HepG2 (cell line): Measurements from ENCODE around the gene PRKD2. TPM values are rescaled to one million over a fixed set of nuclear protein-coding genes. Genes with fewer than 3 reads are reported as not detected.

Source experiments
- ATAC-seq: fragments of 200-7000 bp; cut with Tn5 transposase; 3 replicates; pipeline ENCODE4 v1.9.1; 2020; ENCODE audit warnings: mild to moderate bottlenecking, moderate library complexity
- BruUV-seq: library from RNA; stranded (reverse); fragments of 400-500 nt; replicated peaks from 2 replicates; lab custom pipeline; 2021; lab: Mats Ljungman, UMichigan
- CTCF ChIA-PET: fragments of 300-600 bp; formaldehyde crosslinking; extraction: SDS; loops from one replicate; lab custom pipeline; 2021; ENCODE audit warnings: low total read pairs, inconsistent platforms, low intra/inter-chr PET ratio; lab: Yijun Ruan, JAX
- POLR2A ChIA-PET: fragments of 350-600 bp; sonication (Branson Sonifier 250); formaldehyde crosslinking; loops from one replicate; lab custom pipeline; 2020; ENCODE audit warnings: antibody characterized with exemption, inconsistent platforms; lab: Yijun Ruan, JAX
- DNase-seq: peaks from one replicate; pipeline ENCODE4 v3.0.0-alpha.2; 2015; ENCODE audit warnings: low spot score
- FAIRE-seq: peaks from 3 replicates; lab custom pipeline; 2011; peaks lifted over from hg19 to GRCh38; lab: Jason Lieb, UNC
- H2AFZ ChIP-seq: one replicate; pipeline ENCODE4 v1.6.1; 2011; ENCODE audit warnings: low read length, inconsistent platforms
- H3K27ac ChIP-seq: fragments of 300-600 bp; 3 replicates; pipeline ENCODE4 v1.8.0; 2011; ENCODE audit warnings: mixed run types, mild to moderate bottlenecking, mixed read lengths, low read length, inconsistent platforms; ENCODE audit not compliant: insufficient read depth; ENCODE audit errors: extremely low read length
- H3K27me3 ChIP-seq, 2 experiments: fragments of 200-600 bp in 1 of 2; 2 replicates in 1 of 2; 3 replicates in 1 of 2; pipeline versions ENCODE4 v1.6.0 to v1.8.0; 2011; ENCODE audit warnings: low read length in 2 of 2, mild to moderate bottlenecking in 2 of 2, moderate library complexity in 2 of 2, inconsistent platforms in 1 of 2; ENCODE audit not compliant: insufficient read depth in 2 of 2, control insufficient read depth in 1 of 2
- H3K36me3 ChIP-seq, 2 experiments: fragments of 200-600 bp in 1 of 2; replicated peaks in 1 of 2; 2 replicates in 1 of 2; 3 replicates in 1 of 2; pipeline versions ENCODE4 v1.5.1 to v1.8.0; 2011; ENCODE audit warnings: low read length in 2 of 2, inconsistent platforms in 1 of 2; ENCODE audit not compliant: insufficient read depth in 2 of 2, control insufficient read depth in 1 of 2
- H3K4me1 ChIP-seq: 2 replicates; pipeline ENCODE4 v1.5.1; 2012; ENCODE audit warnings: low read length, inconsistent platforms; ENCODE audit not compliant: insufficient read depth
- H3K4me2 ChIP-seq: 2 replicates; pipeline ENCODE4 v1.6.0; 2011; ENCODE audit warnings: low read depth, low read length, inconsistent platforms
- H3K4me3 ChIP-seq, 3 experiments: fragments of 200-600 bp in 1 of 3; sonication (generic), shearing (Covaris generic) in 1 of 3; replicated peaks in 1 of 3; 2 replicates each; pipeline ENCODE4 v1.5.1; 2011 to 2016; ENCODE audit warnings: low read length in 3 of 3, inconsistent platforms in 2 of 3, low read depth in 2 of 3, mild to moderate bottlenecking in 2 of 3, control low read depth in 1 of 3, mixed read lengths in 1 of 3; ENCODE audit not compliant: insufficient read depth in 1 of 3
- H3K79me2 ChIP-seq: one replicate; pipeline ENCODE4 v1.6.1; 2011; ENCODE audit warnings: low read length, inconsistent platforms; ENCODE audit not compliant: insufficient read depth
- H3K9ac ChIP-seq: 2 replicates; pipeline ENCODE4 v1.6.0; 2011; ENCODE audit warnings: mild to moderate bottlenecking, low read depth, low read length, inconsistent platforms; ENCODE audit not compliant: insufficient read depth
- H3K9me3 ChIP-seq: 2 replicates; pipeline ENCODE4 v1.5.1; 2012; ENCODE audit warnings: mild to moderate bottlenecking, low read length
- H4K20me1 ChIP-seq: 2 replicates; pipeline ENCODE4 v1.6.0; 2011; ENCODE audit warnings: inconsistent platforms, mild to moderate bottlenecking, low read length, moderate library complexity; ENCODE audit not compliant: insufficient read depth
- KLF11 ChIP-seq: IDR thresholded peaks from 2 replicates; pipeline ENCODE4 v1.6.1; 2016; ENCODE audit warnings: missing compliant biosample characterization
- MATR3 ChIP-seq: sonication (generic); formaldehyde crosslinking; IDR thresholded peaks from 2 replicates; pipeline ENCODE4 v1.4.0; 2020; ENCODE audit warnings: missing genetic modification reagents
- MEIS2 ChIP-seq: sonication (generic); formaldehyde crosslinking; IDR thresholded peaks from 2 replicates; pipeline ENCODE4 v1.9.0; 2021; ENCODE audit warnings: mild to moderate bottlenecking, missing genetic modification reagents
- TEAD3 ChIP-seq: optimal IDR thresholded peaks from 2 replicates; pipeline ENCODE3; 2016; ENCODE audit warnings: borderline replicate concordance
- ZFY ChIP-seq: sonication (generic); formaldehyde crosslinking; IDR thresholded peaks from 2 replicates; pipeline ENCODE4 v1.4.0; 2020; ENCODE audit warnings: missing genetic modification reagents
- ZNF274 ChIP-seq: sonication (generic); formaldehyde crosslinking; IDR thresholded peaks from 2 replicates; pipeline ENCODE4 v1.5.1; 2020; ENCODE audit warnings: mild to moderate bottlenecking, missing genetic modification reagents
- ZNF276 ChIP-seq: sonication (generic); formaldehyde crosslinking; IDR thresholded peaks from 2 replicates; pipeline ENCODE4 v1.4.0; 2020; ENCODE audit warnings: mild to moderate bottlenecking, low read depth, missing genetic modification reagents
- WGBS: methylation state at CpG from one replicate; pipeline ENCODE4 v1.1.6; 2017; ENCODE audit warnings: low lambda C conversion rate; 5-methylcytosine and 5-hydroxymethylcytosine counted together
- in situ Hi-C: cut with HindIII; loops from 2 replicates; pipeline ENCODE4 v1.10.0; 2017; ENCODE audit warnings: low pct_unique_long_range_greater_than_20kb; ENCODE audit not compliant: extremely low pct_ligation_motif_present
- intact Hi-C: fragments of 100-400 bp; cut with micrococcal nuclease; formaldehyde crosslinking; loops from one replicate; pipeline ENCODE4 v1.10.0; 2022; ENCODE audit not compliant: unreplicated experiment
- polyA plus RNA-seq, 8 experiments: library from polyadenylated mRNA; depleted of rRNA in 3 of 8; stranded (reverse) in 7 of 8; unstranded in 1 of 8; fragments of >200 nt; fragmentation: Illumina TruSeq in 4 of 8; extraction: Trizol in 4 of 8; gene quantifications; 2 replicates each; pipeline versions ENCODE4 v1.2.1 to v1.2.3, GENCODE V29; 2011 to 2016; ENCODE audit warnings: low read depth in 4 of 8, missing spikeins in 1 of 8, mixed read lengths in 1 of 8; ENCODE audit not compliant: insufficient read depth in 1 of 8
- total RNA-seq, 5 experiments: library from RNA; depleted of rRNA; stranded (reverse); fragments of >200 nt; fragmentation: Illumina TruSeq; extraction: Trizol; gene quantifications; 2 replicates each; pipeline ENCODE4 v1.2.3, GENCODE V29; 2016; ENCODE audit warnings: low read depth in 1 of 5
- TF ChIP-seq, protein P1 (sequence below): sonication (generic); formaldehyde crosslinking; conservative IDR thresholded peaks from 2 replicates; pipeline ENCODE4 v1.4.0; 2020; ENCODE audit warnings: missing genetic modification reagents
- TF ChIP-seq, protein P2 (sequence below): IDR thresholded peaks from 2 replicates; pipeline ENCODE4 v1.4.0; 2020; ENCODE audit warnings: mild to moderate bottlenecking, missing genetic modification reagents

The PRKD2 gene
- total and polyA plus RNA-seq, 2 of the 13 experiments (the other 11 are each of a cell fraction or from before 2014, with no cell fraction given), result 6.7 to 7.3 TPM

DNA sequence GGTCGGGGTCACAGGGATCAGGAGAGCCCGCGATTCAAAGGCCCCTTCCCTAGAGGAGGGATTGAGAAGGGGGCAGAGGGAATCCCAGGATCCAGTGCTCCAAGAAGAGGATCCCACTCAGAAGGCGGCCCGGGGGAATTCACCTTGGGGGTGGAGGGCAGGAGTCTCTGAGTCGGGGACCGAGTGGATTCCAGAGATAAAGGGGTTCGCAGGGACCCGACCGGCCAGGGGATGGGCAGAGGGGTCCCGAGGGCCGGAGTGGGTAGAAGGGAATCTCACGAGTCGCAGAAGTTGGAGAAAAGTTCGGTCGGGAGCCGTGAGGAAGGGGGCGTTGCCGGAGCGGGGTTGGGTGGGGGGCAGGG is 261 bp downstream of the PRKD2 start (continued):
- TF ChIP-seq, protein P1, sequence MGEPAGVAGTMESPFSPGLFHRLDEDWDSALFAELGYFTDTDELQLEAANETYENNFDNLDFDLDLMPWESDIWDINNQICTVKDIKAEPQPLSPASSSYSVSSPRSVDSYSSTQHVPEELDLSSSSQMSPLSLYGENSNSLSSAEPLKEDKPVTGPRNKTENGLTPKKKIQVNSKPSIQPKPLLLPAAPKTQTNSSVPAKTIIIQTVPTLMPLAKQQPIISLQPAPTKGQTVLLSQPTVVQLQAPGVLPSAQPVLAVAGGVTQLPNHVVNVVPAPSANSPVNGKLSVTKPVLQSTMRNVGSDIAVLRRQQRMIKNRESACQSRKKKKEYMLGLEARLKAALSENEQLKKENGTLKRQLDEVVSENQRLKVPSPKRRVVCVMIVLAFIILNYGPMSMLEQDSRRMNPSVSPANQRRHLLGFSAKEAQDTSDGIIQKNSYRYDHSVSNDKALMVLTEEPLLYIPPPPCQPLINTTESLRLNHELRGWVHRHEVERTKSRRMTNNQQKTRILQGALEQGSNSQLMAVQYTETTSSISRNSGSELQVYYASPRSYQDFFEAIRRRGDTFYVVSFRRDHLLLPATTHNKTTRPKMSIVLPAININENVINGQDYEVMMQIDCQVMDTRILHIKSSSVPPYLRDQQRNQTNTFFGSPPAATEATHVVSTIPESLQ (CRISPR knock-in tag), result no peak
- no peak for TF ChIP-seq MATR3 (CRISPR knock-in tag)

DNA sequence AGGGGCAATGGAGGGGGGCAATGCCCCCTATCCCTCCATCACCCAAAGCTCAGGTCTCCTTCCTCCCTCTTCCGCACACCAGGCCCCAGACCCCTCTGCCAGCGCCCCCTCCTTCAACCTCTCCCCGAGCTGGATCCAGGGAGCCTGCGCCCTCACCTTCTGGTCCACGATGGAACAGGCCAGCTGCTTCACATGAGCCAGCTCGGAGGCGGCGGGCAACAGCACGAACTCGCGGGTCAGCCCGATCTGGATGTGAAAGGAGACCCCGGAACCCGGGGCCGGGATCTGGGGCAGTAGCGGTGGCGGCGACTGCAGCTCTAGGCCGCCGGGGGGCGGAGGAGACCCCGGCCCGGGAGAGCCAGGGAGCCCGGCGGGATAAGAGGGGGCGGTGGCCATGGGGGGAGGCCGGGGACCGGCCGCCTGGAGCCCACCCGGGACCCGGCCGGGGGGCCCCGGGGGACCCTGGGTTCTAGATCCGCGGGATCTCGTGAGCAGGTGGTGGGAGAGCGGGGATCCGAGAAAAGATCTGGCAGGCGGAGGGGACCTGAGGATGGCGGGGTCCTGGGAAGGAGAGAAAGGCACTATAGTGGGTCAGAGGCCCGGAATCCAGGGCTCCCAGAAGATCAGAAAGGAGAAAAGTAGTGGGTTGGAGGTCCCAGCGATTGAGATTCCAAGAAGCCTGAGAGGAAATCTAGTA is 791 bp downstream of the PRKD2 start:
- POLR2A ChIA-PET, result interaction anchor here (0.8 to 1.4 kb wide), 3 partner anchors 9 to 30 kb away, joined by 3 read pairs; partner anchors contain the start of genes FKRP and STRN4
- no peak for FAIRE-seq
- WGBS, result 2% methylated on average over 18 of the region's 42 CpGs
- Histone ChIP-seq H3K27ac (peak overlapping the region; percentile 38), H3K4me2 (peak overlapping the region; percentile 96), H3K9ac (peak overlapping the region; percentile 75), H3K27me3 (no peaks in the 10 kb centered on the region; a peak in 1 of 5 replicates), H3K4me3 (peak overlapping the region; percentile 79 to 83 (median 82)), H4K20me1 (no peaks in the 10 kb centered on the region), H3K4me1 (peaks cover 15% of the 10 kb centered on the region), H2AFZ (no peak overlapping the region), H3K79me2 (peaks cover 20% of the 10 kb centered on the region), H3K36me3 (peaks cover 0 to 4% of the 10 kb centered on the region in 2 experiments; a peak in 2 of 5 replicates), H3K9me3 (no peaks in the 10 kb centered on the region)
- ATAC-seq, result peak; percentile 6; the same call in 2 of the 3 replicates
- CTCF ChIA-PET, result no interaction called here
- no peak for DNase-seq
- intact Hi-C loops, result no loop called here
- BruUV-seq, result no TSS peak
- in situ Hi-C loops, result no loop called here
- no peak for TF ChIP-seq KLF11 (CRISPR knock-in tag)
- no peak for TF ChIP-seq TEAD3 (CRISPR knock-in tag)
- TF ChIP-seq, protein P2, sequence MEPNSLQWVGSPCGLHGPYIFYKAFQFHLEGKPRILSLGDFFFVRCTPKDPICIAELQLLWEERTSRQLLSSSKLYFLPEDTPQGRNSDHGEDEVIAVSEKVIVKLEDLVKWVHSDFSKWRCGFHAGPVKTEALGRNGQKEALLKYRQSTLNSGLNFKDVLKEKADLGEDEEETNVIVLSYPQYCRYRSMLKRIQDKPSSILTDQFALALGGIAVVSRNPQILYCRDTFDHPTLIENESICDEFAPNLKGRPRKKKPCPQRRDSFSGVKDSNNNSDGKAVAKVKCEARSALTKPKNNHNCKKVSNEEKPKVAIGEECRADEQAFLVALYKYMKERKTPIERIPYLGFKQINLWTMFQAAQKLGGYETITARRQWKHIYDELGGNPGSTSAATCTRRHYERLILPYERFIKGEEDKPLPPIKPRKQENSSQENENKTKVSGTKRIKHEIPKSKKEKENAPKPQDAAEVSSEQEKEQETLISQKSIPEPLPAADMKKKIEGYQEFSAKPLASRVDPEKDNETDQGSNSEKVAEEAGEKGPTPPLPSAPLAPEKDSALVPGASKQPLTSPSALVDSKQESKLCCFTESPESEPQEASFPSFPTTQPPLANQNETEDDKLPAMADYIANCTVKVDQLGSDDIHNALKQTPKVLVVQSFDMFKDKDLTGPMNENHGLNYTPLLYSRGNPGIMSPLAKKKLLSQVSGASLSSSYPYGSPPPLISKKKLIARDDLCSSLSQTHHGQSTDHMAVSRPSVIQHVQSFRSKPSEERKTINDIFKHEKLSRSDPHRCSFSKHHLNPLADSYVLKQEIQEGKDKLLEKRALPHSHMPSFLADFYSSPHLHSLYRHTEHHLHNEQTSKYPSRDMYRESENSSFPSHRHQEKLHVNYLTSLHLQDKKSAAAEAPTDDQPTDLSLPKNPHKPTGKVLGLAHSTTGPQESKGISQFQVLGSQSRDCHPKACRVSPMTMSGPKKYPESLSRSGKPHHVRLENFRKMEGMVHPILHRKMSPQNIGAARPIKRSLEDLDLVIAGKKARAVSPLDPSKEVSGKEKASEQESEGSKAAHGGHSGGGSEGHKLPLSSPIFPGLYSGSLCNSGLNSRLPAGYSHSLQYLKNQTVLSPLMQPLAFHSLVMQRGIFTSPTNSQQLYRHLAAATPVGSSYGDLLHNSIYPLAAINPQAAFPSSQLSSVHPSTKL (CRISPR knock-in tag), result no peak
- TF ChIP-seq ZNF276 (CRISPR knock-in tag), result peak; percentile 46; the same call in 1 of the 2 replicates
- peak; percentile 47 for TF ChIP-seq ZFY (CRISPR knock-in tag)
- TF ChIP-seq MEIS2 (CRISPR knock-in tag), result no peak
- TF ChIP-seq ZNF274, result peak; percentile 19; the same call in 1 of the 2 replicates
